GM19193 (cell line): ENCODE data around the gene MLANA.

Experiments
- POLR2A ChIP-seq: IDR thresholded peaks from 4 replicates; pipeline ENCODE4 v1.6.1; 2011; ENCODE audit not compliant: insufficient read depth, insufficient read length; ENCODE audit errors: extremely low read depth

MLANA gene

DNA sequence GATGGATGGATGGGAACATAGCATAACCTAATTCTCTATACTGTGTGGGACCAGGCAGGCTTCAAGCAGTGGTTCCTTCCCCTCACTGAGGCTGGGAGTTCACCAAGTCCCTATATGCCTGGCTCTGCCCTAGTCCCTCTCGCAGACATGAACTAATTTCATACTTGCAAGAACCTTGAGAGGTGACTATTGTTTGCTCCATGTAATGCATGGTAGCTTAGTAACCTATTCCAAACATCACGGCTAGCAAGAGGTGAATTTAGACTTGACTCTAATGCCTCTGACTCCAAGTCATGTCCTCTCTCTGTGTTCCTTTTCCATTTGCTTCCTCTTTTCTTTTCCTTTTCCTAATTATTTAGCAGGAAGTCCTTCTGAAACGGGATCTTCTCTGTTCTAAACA lies 31.9 kb upstream of the MLANA start:
- TF ChIP-seq POLR2A: no peak

DNA sequence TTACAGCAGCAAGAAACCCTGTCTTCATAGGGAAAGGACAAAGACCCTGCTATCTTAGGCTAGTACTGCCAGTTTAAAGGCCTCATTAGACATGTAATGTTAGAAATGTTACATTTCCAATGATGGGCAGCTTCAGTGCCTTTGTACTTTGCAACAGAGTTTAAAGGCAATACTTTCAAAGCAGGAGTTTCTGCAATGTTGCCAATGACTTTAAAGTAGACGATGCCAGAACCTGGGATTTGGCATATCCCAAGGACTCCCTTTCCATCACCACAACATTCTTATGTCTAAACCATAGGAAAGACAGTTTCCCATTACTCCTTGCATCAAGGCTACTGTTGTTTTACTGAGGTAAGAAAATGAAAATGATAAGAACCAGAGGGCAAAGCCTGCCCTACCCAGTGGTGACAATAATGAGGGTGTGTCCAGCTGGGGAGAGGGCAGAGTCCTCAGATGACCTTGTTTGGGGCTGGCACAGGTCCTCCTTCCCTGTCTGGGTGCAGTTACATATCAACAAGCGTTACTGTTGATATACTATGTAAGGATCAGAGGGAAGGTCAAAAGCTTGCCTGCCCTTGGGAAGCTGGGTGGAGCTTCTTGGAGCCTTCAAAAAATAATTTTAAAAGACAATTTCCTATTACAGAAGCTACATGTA lies 27.5 kb upstream of the MLANA start:
- TF ChIP-seq POLR2A: no peak

DNA sequence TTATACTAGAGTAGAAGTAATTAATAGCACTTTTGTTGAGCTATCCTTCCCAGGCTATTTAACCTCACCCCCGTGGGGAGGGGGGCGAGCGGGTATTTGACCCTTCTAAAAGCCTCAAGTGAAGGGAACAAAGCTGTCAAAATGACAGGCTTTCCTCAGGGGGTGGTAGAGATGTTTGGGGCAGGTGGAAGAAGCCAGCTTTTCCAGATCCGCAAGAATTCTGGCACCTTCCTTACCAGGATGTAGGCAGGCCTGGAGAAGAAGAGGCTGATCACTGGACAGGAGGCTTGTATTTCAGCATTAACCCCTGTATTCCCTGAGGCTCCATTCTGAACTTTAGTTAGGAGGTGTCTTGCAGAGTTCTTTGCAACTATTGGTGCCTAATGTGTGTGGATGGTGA lies 26.2 kb upstream of the MLANA start:
- TF ChIP-seq POLR2A: no peak

DNA sequence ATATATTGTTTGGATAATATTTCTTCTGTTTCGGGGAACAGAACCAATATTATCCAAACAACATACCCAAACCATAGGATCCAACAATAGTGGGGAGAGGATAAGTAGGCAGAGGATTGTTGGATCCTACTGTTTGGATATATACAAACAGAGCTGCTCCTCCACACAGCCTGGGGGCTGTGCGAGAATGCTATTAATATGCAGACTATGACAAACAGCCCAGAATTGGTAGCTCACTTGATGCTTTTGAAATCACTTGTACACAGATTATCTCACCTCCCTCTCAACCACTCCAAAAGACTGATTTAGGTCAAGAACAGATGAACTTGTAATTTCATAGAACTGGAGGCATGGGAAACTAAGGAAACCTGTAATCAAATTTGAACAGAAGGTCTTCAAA lies 24.4 kb upstream of the MLANA start:
- TF ChIP-seq POLR2A: no peak

DNA sequence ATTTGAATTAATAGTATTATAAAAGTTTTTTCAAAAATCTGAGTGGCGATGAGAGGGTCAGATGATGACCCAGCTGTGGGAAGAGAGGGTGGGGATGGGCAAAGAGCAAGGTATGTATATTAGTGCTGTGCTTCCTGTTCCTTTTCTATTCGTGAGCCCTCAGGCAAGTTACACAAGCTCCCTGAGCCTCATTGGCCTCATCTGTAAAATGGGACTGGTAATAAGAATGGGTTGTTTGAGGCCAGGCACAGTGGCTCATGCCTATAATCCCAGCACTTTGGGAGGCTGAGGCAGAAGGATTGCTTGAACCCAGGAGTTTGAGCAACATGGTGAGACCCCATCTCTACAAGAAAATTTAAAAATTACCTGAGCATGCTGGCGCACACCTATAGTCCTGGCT lies 24.0 kb upstream of the MLANA start:
- TF ChIP-seq POLR2A: no peak

DNA sequence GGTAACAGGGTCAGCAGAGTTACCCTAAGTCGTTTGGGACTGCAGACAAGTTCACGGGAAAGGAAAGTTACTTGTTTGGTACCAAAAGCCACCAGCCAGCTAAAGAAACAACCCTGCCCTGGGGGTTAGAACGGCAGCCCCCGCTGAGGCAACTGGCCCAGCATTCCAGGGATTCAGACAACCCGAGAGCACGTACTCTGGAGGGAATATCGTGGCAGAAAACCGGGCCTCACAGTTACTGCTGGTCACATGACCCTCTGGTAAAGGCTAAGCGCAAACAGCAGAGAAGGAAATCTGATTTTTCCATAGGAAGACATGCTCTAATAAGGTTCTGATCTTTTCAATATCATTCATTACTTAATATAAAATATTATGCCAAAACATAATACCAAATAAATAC lies 22.5 kb upstream of the MLANA start:
- no peak for TF ChIP-seq POLR2A

DNA sequence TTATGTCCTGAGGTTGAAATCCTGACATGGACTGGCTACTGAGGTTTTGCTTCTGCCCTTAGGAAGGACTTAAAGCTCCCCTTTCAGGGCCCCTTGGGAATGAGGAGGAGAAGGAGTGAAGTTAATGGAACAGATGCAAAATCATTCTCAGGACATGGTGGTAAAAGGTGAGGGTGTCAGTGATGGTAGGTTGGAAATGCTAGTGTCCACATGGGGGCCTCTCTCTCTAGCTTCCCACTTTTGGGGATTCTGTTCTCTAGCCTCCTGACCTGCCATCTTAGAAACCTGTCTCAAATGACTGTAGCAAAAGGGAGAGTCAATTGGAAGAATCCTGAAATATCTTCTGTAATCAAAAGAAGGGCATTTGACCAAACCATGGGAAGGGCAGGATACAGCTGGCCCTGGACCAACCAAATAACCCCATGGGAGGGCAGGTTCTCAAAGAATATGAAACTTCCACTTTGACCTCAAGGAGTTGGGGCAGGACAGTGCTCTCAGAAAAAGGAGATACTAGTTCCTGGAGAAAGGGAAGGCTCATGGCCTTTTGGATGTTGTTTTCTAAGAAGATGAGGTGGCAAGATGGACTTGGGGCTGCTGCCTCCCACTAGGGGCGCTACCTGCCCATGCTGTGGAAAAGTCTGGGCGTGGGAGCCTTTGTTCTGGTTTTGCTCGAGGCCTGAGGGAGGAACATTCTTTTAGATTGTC lies 21.2 kb upstream of the MLANA start:
- no peak for TF ChIP-seq POLR2A

DNA sequence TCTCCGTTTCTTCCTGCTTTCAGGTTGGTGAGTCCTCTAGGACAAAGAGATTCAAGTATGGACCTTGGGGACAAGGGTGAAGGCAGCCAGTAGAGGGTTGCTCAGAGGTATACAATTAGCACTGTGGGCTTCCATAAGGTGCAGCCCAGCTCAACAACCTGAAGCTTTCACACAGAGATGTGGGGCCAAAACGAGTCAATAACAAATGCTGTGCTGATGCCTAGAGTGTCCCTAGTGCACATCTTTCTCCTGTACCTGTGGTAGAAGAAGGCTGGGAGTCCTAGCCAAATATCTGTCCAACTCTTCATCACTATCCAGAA lies 20.7 kb upstream of the MLANA start:
- no peak for TF ChIP-seq POLR2A

DNA sequence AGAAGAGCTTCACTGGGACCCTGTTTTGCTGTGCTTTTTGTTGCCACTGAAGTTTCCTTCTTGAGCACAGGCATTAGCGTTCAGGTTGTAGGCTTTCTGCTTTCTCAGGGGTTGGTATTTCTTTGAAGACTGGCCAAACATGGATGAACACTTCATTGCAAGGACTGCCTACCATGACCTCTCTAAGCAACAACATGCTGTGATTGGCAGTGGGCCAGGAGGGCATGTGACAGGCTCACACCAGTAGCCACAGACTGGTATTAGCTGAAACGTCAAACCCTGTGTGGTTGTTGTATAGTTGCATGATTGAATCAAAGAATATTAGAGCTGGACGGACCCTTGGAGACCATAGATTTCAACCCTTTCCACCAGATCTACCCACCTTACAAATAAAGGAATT lies 20.0 kb upstream of the MLANA start:
- TF ChIP-seq POLR2A: no peak

DNA sequence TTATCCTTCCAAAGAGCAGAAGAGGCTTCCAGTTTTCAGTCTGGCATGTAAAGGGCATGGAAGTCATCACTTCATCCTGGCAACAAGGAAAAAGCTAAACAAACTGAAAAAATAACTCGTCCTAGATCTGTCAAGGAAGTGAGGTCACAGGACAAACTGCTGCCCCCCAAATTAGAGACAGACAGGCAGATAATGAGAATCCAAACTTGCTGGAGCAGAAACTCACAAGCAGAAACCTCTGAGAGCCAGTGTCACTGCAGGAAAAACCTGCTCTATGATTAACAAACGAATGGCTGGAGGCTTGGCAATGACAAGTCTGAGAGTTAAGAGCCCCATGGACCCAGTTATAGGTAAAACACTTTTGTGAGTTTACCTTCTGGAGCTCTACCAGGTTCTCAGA lies 18.9 kb upstream of the MLANA start:
- no peak for TF ChIP-seq POLR2A

DNA sequence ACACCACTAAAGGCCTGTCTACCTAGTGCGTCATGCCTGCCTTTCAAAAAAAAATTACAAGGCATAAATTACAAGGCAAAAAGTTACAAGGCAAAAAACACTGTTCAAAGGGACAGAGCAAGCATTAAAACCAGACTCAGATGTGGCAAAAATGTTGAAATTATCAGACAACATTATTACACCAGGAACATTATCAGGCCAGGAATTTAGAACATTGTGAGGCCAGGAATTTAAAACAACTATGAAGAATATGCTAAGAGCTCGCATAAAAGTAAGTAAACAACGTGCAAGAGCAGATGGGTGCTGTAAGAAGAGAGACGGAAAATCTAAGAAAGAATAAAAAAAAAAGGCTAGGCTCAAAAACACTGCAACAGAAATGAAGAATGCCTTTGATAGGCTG lies 18.2 kb upstream of the MLANA start:
- no peak for TF ChIP-seq POLR2A

DNA sequence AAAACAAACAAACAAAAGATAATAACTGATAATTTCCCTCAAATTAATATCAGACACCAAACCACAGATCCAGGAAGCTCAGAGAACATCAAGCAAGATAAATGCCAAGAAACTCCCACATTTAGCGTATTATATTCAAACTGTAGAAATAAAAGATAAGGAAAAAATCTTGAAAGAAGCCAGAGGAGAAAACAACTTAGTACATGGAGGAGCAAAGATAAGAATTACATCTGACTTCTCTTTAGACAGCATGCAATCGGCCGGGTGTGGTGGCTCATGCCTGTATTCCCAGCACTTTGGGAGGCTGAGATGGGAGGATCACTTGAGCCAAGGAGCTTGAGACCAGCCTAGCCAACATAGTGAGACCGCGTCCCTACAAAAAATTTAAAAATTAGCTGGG lies 17.2 kb upstream of the MLANA start:
- no peak for TF ChIP-seq POLR2A

DNA sequence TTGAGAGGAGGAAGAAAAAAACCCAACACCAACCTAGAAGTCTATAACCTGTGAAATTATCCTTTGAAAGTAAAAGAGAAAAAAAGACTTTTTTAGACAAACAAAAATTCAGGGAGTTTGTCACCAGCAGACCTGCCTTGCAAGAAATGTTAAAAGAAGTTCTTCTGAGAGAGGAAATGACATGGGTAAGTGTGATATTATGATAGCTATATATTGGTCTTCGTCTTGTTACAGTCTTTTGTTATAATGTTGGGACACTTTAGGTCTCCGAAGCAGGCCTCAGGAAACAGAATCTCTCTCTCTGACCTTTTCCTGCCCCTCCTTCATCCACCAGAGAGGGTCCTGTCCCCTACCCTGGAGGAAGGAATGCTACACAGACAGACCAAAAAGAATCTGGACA lies 16.6 kb upstream of the MLANA start:
- TF ChIP-seq POLR2A: no peak

DNA sequence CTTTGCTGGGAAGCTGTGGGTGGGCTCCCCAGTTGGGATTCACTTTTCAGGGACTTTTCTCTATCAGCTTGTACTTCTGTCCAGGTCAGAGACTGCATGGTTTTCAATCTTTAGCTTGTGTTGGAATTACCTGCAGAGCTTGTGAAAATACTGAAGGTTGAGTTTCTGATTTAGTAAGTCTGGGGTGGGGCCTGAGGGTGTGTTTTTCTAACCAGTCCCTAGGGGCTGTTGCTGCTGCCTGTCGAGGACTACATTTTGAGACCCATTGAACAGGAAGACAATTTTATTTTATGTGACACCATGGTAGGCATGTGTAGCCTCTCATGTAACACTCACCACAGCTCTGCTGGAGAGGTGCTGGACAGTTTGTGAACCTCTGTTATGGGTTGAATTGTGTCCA lies 14.7 kb upstream of the MLANA start:
- TF ChIP-seq POLR2A: no peak

DNA sequence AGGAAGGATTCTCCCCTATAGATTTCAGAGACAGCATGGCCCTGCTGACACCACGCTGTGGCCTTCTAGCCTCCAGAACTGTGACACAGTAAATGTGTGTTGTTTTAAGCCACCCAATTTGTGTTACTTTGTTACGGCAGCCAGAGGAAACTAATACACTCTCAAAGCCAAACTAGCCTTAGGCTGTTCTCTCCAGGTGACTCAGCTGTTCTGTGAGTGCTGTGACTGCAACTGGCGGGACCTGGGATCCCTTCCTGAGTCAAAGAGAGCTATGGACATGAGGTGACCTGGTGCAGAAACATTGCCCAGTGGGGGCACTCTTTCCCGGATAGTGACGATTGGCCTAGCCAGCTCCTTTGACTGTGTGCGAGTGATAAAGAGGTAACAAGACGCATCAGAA lies 14.0 kb upstream of the MLANA start:
- no peak for TF ChIP-seq POLR2A

DNA sequence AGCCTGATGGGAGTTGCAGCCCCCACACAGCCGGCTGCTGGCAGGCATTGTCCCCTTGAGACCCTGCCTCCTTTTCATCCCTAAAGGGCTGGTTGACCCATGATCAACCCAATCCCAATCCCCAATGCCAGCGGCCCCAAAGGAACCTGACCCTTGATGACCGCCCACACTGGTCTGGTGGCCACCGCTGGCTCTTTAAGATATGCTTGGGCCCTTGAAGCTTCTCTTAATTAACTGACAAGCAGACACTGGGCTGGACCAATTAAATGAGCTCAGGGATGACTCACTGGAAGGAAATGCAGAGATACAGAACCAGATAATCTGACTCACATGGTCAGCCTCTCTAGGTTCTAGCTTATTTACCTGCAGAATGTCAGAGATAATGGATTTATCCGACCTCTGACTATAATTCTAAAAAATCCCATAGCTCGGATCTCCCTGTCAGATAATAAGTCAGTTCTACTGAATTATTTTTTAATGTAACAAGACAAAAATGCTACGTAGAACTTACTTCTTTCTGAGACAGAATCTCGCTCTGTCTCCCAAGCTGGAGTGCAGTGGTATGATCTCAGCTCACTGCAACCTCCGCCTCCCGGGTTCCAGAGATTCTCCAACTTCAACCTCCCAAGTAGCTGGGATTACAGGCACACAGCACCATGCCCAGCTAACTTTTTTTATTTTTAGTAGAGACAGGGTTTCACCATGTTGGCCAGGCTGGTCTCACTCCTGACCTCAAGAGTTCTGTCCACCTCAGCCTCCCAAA lies 11.1 kb upstream of the MLANA start:
- no peak for TF ChIP-seq POLR2A
